Ishikawa (cell line): Measurements from ENCODE around the gene FEV.

ENCODE experiments used
- CEBPB ChIP-seq: IDR thresholded peaks from 2 replicates; pipeline ENCODE4 v1.6.1; 2012
- CREB1 ChIP-seq: IDR thresholded peaks from 2 replicates; pipeline ENCODE4 v1.6.1; 2012; ENCODE audit warnings: low read depth
- EGR1 ChIP-seq: IDR thresholded peaks from 2 replicates; pipeline ENCODE4 v1.6.1; 2012
- EP300 ChIP-seq: IDR thresholded peaks from 2 replicates; pipeline ENCODE4 v1.6.1; 2012; ENCODE audit warnings: borderline replicate concordance
- FOXM1 ChIP-seq: IDR thresholded peaks from 2 replicates; pipeline ENCODE4 v1.6.1; 2012; ENCODE audit warnings: low read depth, borderline replicate concordance
- NFIC ChIP-seq: IDR thresholded peaks from 2 replicates; pipeline ENCODE4 v1.6.1; 2012
- RAD21 ChIP-seq: IDR thresholded peaks from 2 replicates; pipeline ENCODE4 v1.6.1; 2012; ENCODE audit warnings: low read depth
- TCF12 ChIP-seq: IDR thresholded peaks from 2 replicates; pipeline ENCODE4 v1.6.1; 2012; ENCODE audit warnings: low read depth
- YY1 ChIP-seq: IDR thresholded peaks from 2 replicates; pipeline ENCODE4 v1.6.1; 2012; ENCODE audit warnings: low read depth
- TF ChIP-seq, protein P1 (sequence below): IDR thresholded peaks from 2 replicates; pipeline ENCODE4 v1.6.1; 2012
- TF ChIP-seq, protein P2 (sequence below): IDR thresholded peaks from 2 replicates; pipeline ENCODE4 v1.6.1; 2012; ENCODE audit warnings: low read depth, mild to moderate bottlenecking

DNA sequence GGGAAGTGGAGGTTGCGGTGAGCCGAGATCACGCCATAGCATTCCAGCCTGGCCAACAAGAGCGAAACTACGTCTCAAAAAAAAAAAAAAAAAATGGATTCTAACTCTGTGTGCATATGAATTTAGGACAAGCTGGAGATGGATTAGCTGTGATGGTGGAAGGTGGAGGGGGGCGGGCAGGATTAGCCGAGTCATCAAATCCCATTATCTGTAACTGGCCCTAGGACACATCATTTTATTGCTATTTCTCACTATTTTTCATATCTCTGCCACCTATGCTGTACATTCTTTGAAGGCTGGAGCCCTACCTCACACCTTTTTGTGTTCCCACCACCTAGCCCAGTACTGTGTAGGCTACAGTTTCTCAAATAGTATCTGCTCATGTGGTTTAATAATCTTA, 32.8 kb downstream of the FEV start:
- TF ChIP-seq TCF12 (no peak), EP300 (no peak), YY1 (no peak), CREB1 (no peak), FOXM1 (no peak), EGR1 (no peak), NFIC (no peak), CEBPB (no peak), RAD21 (no peak)
- TF ChIP-seq, protein P1, sequence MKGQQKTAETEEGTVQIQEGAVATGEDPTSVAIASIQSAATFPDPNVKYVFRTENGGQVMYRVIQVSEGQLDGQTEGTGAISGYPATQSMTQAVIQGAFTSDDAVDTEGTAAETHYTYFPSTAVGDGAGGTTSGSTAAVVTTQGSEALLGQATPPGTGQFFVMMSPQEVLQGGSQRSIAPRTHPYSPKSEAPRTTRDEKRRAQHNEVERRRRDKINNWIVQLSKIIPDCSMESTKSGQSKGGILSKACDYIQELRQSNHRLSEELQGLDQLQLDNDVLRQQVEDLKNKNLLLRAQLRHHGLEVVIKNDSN: no peak
- TF ChIP-seq, protein P2, sequence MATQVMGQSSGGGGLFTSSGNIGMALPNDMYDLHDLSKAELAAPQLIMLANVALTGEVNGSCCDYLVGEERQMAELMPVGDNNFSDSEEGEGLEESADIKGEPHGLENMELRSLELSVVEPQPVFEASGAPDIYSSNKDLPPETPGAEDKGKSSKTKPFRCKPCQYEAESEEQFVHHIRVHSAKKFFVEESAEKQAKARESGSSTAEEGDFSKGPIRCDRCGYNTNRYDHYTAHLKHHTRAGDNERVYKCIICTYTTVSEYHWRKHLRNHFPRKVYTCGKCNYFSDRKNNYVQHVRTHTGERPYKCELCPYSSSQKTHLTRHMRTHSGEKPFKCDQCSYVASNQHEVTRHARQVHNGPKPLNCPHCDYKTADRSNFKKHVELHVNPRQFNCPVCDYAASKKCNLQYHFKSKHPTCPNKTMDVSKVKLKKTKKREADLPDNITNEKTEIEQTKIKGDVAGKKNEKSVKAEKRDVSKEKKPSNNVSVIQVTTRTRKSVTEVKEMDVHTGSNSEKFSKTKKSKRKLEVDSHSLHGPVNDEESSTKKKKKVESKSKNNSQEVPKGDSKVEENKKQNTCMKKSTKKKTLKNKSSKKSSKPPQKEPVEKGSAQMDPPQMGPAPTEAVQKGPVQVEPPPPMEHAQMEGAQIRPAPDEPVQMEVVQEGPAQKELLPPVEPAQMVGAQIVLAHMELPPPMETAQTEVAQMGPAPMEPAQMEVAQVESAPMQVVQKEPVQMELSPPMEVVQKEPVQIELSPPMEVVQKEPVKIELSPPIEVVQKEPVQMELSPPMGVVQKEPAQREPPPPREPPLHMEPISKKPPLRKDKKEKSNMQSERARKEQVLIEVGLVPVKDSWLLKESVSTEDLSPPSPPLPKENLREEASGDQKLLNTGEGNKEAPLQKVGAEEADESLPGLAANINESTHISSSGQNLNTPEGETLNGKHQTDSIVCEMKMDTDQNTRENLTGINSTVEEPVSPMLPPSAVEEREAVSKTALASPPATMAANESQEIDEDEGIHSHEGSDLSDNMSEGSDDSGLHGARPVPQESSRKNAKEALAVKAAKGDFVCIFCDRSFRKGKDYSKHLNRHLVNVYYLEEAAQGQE: no peak
